GM12878 (cell line): ENCODE data around the gene SLC4A9. TPM values are rescaled to one million over a fixed set of nuclear protein-coding genes. Genes with fewer than 3 reads are reported as not detected.

Experiments used
- ATAC-seq: fragments of 200-7000 bp; cut with Tn5 transposase; 3 replicates; pipeline ENCODE4 v1.9.1; 2020; ENCODE audit warnings: mild to moderate bottlenecking, moderate library complexity
- BruUV-seq: library from RNA; stranded (reverse); fragments of 400-500 nt; replicated peaks from 2 replicates; lab custom pipeline; 2021; lab: Mats Ljungman, UMichigan
- CTCF ChIA-PET: fragments of 300-600 bp; sonication (Branson Sonifier 250); formaldehyde crosslinking; extraction: SDS; loops from one replicate; lab custom pipeline; 2021; ENCODE audit warnings: inconsistent platforms; lab: Yijun Ruan, JAX
- POLR2A ChIA-PET: fragments of 350-600 bp; formaldehyde crosslinking; extraction: SDS; loops from one replicate; lab custom pipeline; 2021; ENCODE audit warnings: inconsistent platforms; lab: Charles Lee
- RAD21 ChIA-PET: fragments of 300-600 bp; sonication (Branson Sonifier 250); formaldehyde crosslinking; loops from one replicate; lab custom pipeline; 2023; ENCODE audit warnings: antibody characterized with exemption; ENCODE audit not compliant: unreplicated experiment; lab: Charles Lee
- SMC1A ChIA-PET: fragments of 300-600 bp; sonication (Branson Sonifier 250); formaldehyde crosslinking; loops from one replicate; lab custom pipeline; 2023; ENCODE audit not compliant: unreplicated experiment, uncharacterized antibody; lab: Charles Lee
- DNase-seq: peaks from one replicate; pipeline ENCODE4 v3.0.0-alpha.2; 2011; ENCODE audit warnings: low read depth, low spot score
- FAIRE-seq: peaks from 3 replicates; lab custom pipeline; 2011; peaks lifted over from hg19 to GRCh38; lab: Jason Lieb, UNC
- H2AFZ ChIP-seq: 2 replicates; pipeline ENCODE4 v1.6.0; 2011; ENCODE audit warnings: low read depth, low read length, control low read depth; ENCODE audit not compliant: control insufficient read depth
- H3K27ac ChIP-seq: 2 replicates; pipeline ENCODE4 v1.5.1; 2011; ENCODE audit warnings: control low read depth; ENCODE audit not compliant: control insufficient read depth, insufficient read depth
- H3K27me3 ChIP-seq, 2 experiments: replicated peaks in 1 of 2; 2 replicates each; pipeline versions ENCODE4 v1.6.0 to v1.6.1; 2011; ENCODE audit warnings: low read length in 1 of 2; ENCODE audit not compliant: control insufficient read depth in 2 of 2, insufficient read depth in 2 of 2
- H3K36me3 ChIP-seq, 2 experiments: 2 replicates each; pipeline ENCODE4 v1.5.1; 2011; ENCODE audit warnings: low read length in 1 of 2; ENCODE audit not compliant: control insufficient read depth in 2 of 2, insufficient read depth in 2 of 2
- H3K4me1 ChIP-seq: 2 replicates; pipeline ENCODE4 v1.6.1; 2011; ENCODE audit warnings: mild to moderate bottlenecking, low read length, moderate library complexity, mixed read lengths; ENCODE audit not compliant: control insufficient read depth, insufficient read depth
- H3K4me2 ChIP-seq: 2 replicates; pipeline ENCODE4 v1.6.0; 2011; ENCODE audit warnings: control low read depth; ENCODE audit not compliant: control insufficient read depth, insufficient read depth
- H3K4me3 ChIP-seq: fragments of 200-600 bp; sonication (generic); 2 replicates; pipeline ENCODE4 v1.5.1; 2016
- H3K79me2 ChIP-seq: 2 replicates; pipeline ENCODE4 v1.6.0; 2011; ENCODE audit warnings: low read length; ENCODE audit not compliant: control insufficient read depth, insufficient read depth
- H3K9ac ChIP-seq: 2 replicates; pipeline ENCODE4 v1.8.0; 2011; ENCODE audit warnings: low read length, control low read depth, mixed read lengths; ENCODE audit not compliant: control insufficient read depth, insufficient read depth
- H3K9me3 ChIP-seq: replicated peaks from 3 replicates; pipeline ENCODE4 v1.5.1; 2011; ENCODE audit warnings: mild to moderate bottlenecking, low read length; ENCODE audit not compliant: control insufficient read depth, insufficient read depth
- H4K20me1 ChIP-seq: 2 replicates; pipeline ENCODE4 v1.6.0; 2011; ENCODE audit not compliant: control insufficient read depth, insufficient read depth
- CBX3 ChIP-seq: fragments of 200-600 bp; sonication (generic); IDR thresholded peaks from 2 replicates; pipeline ENCODE4 v1.6.1; 2016; ENCODE audit warnings: low read depth, borderline replicate concordance
- ELK1 ChIP-seq: IDR thresholded peaks from 2 replicates; pipeline ENCODE4 v1.6.1; 2012; ENCODE audit warnings: low read depth, low read length, improper control_type of control experiment
- IKZF1 ChIP-seq: fragments of 450-650 bp; conservative IDR thresholded peaks from 2 replicates; pipeline ENCODE4 v1.6.1; 2017; ENCODE audit warnings: antibody characterized with exemption, mild to moderate bottlenecking
- IRF3 ChIP-seq: fragments of 450-650 bp; IDR thresholded peaks from 2 replicates; pipeline ENCODE4 v1.6.1; 2014; ENCODE audit warnings: mild to moderate bottlenecking
- IRF4 ChIP-seq: IDR thresholded peaks from 2 replicates; pipeline ENCODE4 v1.6.1; 2011; ENCODE audit warnings: low read depth, low read length
- MEF2B ChIP-seq: fragments of 450-650 bp; IDR thresholded peaks from 2 replicates; pipeline ENCODE4 v1.6.1; 2018; ENCODE audit warnings: mild to moderate bottlenecking, moderate library complexity; ENCODE audit not compliant: partially characterized antibody, poor library complexity, severe bottlenecking
- MTA3 ChIP-seq: IDR thresholded peaks from 2 replicates; pipeline ENCODE4 v1.6.1; 2012; ENCODE audit warnings: low read length, inconsistent platforms, borderline replicate concordance
- NR2F1 ChIP-seq: fragments of 450-650 bp; conservative IDR thresholded peaks from 2 replicates; pipeline ENCODE4 v1.6.1; 2017; ENCODE audit warnings: mild to moderate bottlenecking
- RB1 ChIP-seq: fragments of 450-650 bp; formaldehyde crosslinking; IDR thresholded peaks from 2 replicates; pipeline ENCODE4 v1.6.1; 2017; ENCODE audit warnings: mild to moderate bottlenecking, borderline replicate concordance
- SPI1 ChIP-seq: IDR thresholded peaks from 2 replicates; pipeline ENCODE4 v1.6.1; 2011; ENCODE audit warnings: low read depth, mild to moderate bottlenecking, low read length, moderate library complexity, borderline replicate concordance; ENCODE audit not compliant: insufficient read depth
- ZSCAN29 ChIP-seq: fragments of 450-650 bp; IDR thresholded peaks from 2 replicates; pipeline ENCODE4 v1.6.1; 2017; ENCODE audit warnings: mild to moderate bottlenecking, moderate library complexity
- WGBS: methylation state at CpG from one replicate; pipeline ENCODE4 v1.1.6; 2016; ENCODE audit warnings: low lambda C conversion rate; ENCODE audit not compliant: insufficient replicate concordance, insufficient coverage; ENCODE audit errors: missing lambda C conversion rate; 5-methylcytosine and 5-hydroxymethylcytosine counted together
- in situ Hi-C: fragments of 300-500 bp; cut with MboI; formaldehyde crosslinking; loops from 9 replicates; pipeline ENCODE4 v1.14.3; 2018; ENCODE audit warnings: mixed read lengths
- intact Hi-C: fragments of 100-400 bp; cut with micrococcal nuclease; formaldehyde crosslinking; loops from one replicate; pipeline ENCODE4 v1.14.2; 2022; ENCODE audit not compliant: unreplicated experiment
- polyA plus RNA-seq, 11 experiments: library from polyadenylated mRNA; depleted of rRNA in 4 of 11; unstranded in 6 of 11; stranded (reverse) in 5 of 11; fragments of >200 nt; fragmentation: Nextera tagmentation in 4 of 11; fragmentation: Illumina TruSeq in 1 of 11; extraction: Ambion mirVana in 4 of 11; extraction: Trizol in 1 of 11; gene quantifications; 1 replicate in 1 of 11; 2 replicates in 10 of 11; pipeline versions ENCODE4 v1.2.1 to v1.2.3, GENCODE V29; 2011 to 2016; ENCODE audit warnings: inconsistent platforms in 2 of 11, missing spikeins in 2 of 11, low read depth in 1 of 11
- total RNA-seq, 4 experiments: library from RNA; depleted of rRNA in 3 of 4; stranded (reverse); fragments of >200 nt in 3 of 4; fragmentation: Illumina TruSeq in 1 of 4; extraction: Trizol in 1 of 4; gene quantifications; 2 replicates each; pipeline versions ENCODE4 v1.2.1 to v1.2.3, GENCODE V29; 2013 to 2021

The SLC4A9 gene
- total and polyA plus RNA-seq, 10 of the 15 experiments (the other 5 are each of a cell fraction or from before 2014, with no cell fraction given), result 0.03 to 0.05 (median 0.05) TPM; not detected in 7

- ATAC-seq, result peak; percentile 93
- TF ChIP-seq SPI1 (peak; percentile 70; the same call in 1 of the 2 replicates), ZSCAN29 (no peak), RB1 (no peak), MTA3 (no peak), ELK1 (no peak), CBX3 (no peak), IRF3 (no peak), IRF4 (no peak), NR2F1 (peak; percentile 94), IKZF1 (peak; percentile 27; the same call in 1 of the 2 replicates), MEF2B (no peak)
- no peak overlapping the region for H2AFZ ChIP-seq
- ChIA-PET CTCF (interaction anchor here (0.6 to 1.9 kb wide), 4 partner anchors 30 to 226 kb away, joined by 3 to 7 read pairs (median 5); no protein-coding TSS in a partner anchor), SMC1A (interaction anchor here (1.1 to 1.3 kb wide), 4 partner anchors 14 to 78 kb away, joined by 4 to 5 read pairs (median 4); partner anchors contain the start of gene PFDN1), POLR2A (interaction anchor here (0.6 kb wide), 1 partner anchor 65 kb away, joined by 4 read pairs; no protein-coding TSS in a partner anchor), RAD21 (interaction anchor here (3.0 kb wide), 1 partner anchor 25 kb away, joined by 8 read pairs; the partner anchor contains the start of gene HBEGF)
- no peaks in the 10 kb centered on the region for H3K36me3 ChIP-seq
- no peak overlapping the region for H3K27ac ChIP-seq
- H3K9ac ChIP-seq, result no peak overlapping the region
- H4K20me1 ChIP-seq, result no peaks in the 10 kb centered on the region
- H3K79me2 ChIP-seq, result no peaks in the 10 kb centered on the region
- WGBS, result 93% methylated on average over 2 of the region's 2 CpGs
- intact Hi-C loops, result no loop called here
- no peaks in the 10 kb centered on the region for H3K9me3 ChIP-seq
- FAIRE-seq, result no peak
- H3K4me3 ChIP-seq, result no peak overlapping the region
- H3K4me2 ChIP-seq, result no peak overlapping the region
- no TSS peak for BruUV-seq
- no peaks in the 10 kb centered on the region for H3K27me3 ChIP-seq
- peak; percentile 21 for DNase-seq
- in situ Hi-C loops, result no loop called here
- no peaks in the 10 kb centered on the region for H3K4me1 ChIP-seq
These were observed 38.2 kb upstream of the SLC4A9 start for GRCh38 chr5:140321796-140322195.
